GM21528 (cell line): Measurements from ENCODE around the gene TOGARAM1.

Experiments used
- ATAC-seq: cut with Tn5 transposase; IDR thresholded peaks from one replicate; pipeline ENCODE4 v1.9.1; 2021; ENCODE audit warnings: mild to moderate bottlenecking, moderate library complexity; ENCODE audit not compliant: unreplicated experiment, low FRiP score

The TOGARAM1 gene

DNA sequence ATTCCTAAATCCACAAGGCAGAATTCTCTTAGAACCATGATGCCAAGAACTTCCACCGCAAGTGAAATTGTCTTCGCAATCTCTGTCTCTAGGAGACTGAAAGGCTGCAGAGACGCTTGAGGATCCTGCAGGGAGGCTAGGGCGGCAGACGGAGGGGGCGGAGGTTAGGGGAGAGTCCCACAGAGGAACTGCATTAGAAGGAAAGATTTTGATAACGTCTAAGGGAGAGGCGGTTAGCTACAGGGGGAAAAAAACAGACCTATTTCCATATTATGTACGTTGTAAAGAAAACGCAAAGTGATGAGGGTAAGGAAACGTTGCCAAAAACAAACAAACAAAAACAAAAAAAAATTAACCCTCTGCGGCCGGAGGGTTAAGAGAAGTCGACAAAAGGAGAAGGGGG is 838 bp upstream of the TOGARAM1 start:
- peak; percentile 22 for ATAC-seq

DNA sequence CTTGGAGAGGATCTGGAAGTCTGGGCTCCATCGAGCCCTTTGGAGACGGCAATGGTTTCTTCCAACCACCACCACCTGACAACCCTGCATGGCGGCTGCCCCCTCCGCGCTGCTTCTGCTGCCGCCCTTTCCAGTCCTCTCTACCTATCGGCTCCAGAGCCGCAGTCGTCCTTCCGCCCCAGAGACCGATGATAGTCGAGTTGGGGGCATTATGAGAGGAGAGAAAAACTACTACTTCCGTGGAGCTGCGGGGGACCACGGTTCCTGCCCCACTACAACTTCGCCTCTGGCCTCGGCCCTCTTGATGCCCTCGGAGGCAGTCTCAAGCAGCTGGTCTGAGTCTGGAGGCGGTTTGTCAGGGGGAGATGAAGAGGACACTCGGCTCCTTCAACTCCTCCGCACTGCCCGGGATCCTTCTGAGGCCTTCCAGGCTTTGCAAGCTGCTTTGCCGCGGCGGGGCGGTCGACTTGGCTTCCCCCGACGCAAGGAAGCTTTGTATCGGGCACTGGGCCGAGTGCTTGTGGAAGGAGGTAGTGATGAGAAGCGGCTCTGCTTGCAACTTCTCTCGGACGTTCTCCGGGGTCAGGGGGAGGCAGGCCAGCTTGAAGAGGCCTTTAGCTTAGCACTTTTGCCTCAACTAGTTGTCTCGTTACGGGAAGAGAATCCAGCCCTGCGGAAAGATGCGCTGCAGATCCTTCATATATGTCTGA is 499 bp downstream of the TOGARAM1 start:
- peak; percentile 44 for ATAC-seq

DNA sequence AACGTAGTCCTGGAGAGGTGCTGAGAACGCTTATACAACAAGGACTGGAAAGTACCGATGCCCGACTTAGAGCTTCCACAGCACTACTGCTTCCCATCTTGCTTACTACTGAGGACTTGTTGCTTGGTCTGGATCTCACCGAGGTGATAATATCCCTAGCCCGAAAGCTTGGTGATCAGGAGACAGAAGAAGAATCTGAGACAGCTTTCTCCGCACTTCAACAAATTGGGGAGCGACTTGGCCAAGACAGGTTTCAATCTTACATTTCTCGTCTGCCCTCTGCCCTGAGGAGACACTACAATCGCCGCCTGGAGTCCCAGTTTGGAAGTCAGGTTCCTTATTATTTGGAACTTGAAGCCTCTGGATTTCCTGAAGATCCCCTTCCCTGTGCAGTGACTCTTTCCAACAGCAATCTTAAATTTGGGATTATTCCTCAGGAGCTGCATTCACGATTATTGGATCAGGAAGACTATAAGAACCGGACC is 1.1 kb downstream of the TOGARAM1 start:
- no peak for ATAC-seq

DNA sequence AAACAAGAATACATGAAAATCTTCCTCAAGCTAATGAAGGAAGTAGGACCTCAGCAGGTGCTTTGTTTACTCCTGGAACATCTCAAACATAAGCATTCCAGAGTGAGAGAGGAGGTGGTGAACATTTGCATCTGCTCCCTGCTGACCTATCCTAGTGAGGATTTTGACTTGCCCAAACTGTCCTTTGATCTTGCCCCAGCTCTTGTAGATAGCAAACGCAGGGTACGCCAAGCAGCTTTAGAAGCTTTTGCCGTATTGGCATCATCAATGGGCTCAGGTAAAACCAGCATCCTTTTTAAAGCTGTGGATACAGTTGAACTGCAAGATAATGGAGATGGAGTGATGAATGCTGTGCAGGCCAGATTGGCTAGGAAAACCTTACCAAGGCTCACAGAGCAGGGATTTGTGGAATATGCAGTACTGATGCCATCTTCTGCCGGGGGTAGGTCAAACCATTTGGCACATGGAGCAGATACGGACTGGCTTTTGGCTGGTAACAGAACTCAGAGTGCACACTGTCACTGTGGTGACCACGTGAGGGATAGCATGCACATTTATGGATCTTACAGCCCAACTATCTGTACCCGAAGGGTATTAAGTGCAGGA is 1.9 kb downstream of the TOGARAM1 start:
- ATAC-seq, result no peak

DNA sequence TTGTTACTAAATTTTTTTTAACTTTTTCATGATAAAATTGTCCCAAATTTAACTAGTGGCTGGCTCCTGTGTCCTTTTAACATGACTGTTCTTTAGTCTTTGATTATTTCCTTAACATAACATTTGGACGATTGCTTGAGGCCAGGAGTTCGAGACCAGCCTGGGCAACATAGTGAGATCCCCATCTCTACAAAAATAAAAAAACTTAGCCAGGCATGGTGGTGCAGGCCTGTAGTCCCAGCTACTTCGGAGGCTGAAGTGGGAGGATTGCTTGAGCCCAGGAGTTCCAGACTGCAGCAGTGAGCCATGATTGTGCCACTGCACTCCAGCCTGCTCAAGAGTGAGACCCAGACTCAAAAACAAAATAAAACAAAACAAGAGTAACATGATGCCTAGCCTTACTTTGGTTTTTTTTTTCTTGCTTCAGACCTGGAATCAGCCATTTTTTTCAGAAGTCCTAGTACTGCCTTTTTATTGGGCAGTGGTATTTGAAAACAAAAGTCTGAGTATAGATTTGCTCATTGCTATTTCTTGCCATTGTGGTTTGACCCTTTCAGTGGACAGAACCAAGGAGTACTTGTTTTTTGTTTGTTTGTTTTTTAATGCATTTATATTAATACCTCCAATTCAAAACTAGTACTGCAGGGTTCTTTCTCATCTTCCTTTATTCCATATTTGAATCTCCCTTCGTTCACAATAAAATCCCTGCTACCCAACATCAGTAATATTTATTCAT is 4.8 kb downstream of the TOGARAM1 start:
- ATAC-seq, result no peak

DNA sequence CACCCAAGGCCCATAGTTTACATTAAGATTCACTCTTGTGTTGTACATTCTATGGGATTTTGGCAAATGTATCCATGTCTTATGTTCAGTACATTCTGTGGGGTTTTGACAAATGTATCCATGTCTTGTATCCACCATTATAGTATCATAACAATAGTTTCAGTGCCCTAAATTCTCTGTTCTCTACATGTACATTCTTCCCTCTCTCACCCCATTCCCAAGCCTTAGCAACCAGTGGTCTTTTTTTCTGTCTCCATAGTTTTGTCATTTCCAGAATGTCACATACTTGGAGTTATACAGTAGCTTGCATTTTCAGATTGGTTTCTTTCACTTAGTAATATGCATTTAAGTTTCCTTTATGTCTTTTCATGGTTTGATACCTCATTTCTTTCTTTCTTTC is 6.7 kb downstream of the TOGARAM1 start:
- ATAC-seq, result no peak

DNA sequence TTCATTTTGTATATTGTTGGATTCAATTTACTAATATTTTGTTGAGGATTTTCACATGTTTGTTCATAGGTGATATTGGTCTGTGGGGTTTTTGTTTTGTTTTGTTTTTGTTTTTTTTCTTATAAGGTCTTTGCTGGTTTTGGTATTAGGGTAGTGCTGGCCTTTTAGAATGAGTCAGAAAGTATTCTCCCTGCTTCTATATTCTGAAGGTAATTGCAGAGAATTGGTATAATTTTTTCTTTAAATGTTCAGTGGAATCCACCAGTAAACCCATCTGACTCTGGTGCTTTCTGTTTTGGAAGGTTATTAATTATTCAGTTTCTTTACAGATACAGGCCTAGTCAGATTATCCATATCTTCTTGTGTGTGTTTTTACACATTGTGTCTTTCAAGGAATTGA is 8.9 kb downstream of the TOGARAM1 start:
- no peak for ATAC-seq

DNA sequence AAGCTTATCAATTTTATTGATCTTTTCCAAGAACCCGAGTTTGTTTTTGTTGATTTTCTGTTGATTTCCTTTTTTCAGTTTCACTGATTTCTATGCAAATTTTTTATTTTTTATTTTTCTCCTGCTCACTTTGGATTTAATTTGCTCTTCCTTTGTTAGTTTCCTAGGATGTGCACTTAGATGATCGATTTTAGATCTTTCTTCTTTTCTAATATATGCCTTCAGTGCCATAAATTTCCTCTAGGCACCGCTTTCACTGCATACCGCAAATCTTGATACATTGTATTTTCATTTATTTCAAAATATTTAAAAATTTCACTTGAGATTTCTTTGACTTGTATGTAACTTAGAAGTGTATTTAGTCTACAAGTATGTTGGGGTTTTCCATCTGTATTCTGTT is 9.5 kb downstream of the TOGARAM1 start:
- no peak for ATAC-seq

DNA sequence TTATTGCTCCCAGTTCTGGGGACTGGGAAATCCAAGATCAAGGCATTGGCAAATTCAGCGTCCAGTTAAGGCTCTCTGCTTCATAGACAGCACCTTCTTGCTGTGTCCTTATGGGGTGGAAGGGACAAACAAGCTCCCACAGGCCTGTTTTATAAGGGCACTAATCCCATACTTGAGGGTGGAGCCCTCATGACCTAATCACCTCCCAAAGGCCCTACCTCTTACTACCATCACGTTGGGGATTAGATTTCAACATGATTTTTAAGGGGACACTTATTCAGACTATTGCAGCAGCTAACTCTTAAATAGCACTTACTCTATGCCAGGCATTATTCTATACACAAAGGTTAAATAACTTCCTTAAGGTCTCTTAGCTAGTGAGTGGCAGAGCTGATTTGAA is 17.3 kb downstream of the TOGARAM1 start:
- ATAC-seq, result no peak

DNA sequence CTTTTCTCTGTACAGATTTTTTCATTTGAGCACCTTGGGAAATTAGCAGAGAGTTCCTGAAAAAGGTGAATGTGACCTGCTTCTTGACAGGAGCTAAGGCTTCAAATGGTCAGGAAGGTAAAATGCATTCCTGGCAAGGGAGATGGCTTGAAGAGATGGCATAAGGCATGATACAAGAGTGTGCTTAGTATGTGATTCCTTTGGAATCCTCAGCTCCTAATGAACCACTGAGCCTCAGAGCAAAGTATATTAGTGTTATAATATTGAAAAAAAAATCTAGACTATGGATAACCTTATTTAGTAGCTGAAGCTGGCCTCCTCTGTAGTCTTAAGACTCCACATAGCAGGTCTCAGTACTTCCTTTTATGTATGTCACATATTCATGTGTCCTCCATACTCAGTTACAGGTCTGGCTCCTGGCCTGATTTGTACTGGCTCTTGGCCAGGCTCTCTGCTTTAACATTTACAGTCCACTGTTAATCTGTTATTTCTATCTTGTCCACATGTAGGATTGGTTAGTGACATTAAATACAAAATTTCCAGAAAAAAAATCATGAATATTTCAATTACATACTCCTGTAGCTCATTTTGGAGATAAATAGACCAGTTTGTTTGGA is 17.9 kb downstream of the TOGARAM1 start:
- ATAC-seq, result no peak

DNA sequence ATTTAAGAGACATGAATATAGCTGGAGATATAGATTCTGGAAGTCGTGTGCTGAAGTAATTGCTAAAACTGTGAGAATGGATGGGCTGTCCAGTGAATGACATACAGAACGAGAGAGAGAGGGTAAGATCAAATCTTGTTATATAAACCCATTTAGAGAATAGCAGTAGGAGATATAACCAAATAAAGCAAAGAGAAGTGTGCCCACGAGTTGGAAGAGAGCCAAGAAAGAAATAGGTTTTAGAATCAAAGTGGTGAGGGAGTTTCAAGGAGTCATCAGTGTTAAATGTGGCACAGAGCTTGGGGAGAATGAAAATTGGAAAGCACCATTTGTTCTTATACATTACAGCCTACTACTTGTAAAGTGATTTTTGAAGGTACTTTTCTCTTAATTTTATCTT is 19.2 kb downstream of the TOGARAM1 start:
- no peak for ATAC-seq

DNA sequence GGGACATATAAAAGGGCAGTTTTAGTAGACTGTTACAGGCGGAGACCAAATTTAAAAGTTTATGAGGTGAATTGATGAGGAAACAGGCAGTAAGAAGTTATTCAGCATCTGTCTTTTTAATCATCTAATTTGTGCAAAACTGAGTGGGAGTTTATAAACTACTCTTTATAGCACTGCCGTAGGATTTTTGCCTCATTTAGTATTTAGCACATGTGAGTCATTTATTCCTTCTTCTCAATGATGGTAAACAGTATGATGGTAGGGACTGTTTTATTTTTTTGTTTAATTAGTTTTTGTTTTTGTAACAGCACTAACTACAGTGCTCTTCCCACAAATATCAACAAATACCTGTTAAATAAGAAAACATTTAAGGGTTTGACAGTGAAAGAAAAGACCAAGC is 20.6 kb downstream of the TOGARAM1 start:
- ATAC-seq, result no peak

DNA sequence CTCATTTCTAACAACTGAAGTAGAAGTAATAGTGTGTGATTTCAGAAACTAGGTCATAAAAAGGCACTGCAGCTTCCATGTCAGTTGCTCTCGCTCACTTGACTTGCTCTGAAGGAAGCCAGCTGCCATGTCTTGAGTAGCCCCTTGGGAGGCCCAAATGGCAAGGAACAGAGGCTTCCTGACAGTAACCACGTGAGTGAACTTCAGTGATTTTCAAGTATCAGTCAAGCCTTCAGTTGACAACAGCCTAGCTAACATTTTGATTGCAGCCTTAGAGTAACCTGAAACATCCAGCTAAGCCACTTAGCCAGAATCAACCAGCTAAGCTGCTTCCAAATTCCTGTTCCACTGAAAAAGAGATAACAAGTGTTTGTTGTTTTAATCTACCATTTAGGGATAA is 26.7 kb downstream of the TOGARAM1 start:
- ATAC-seq, result no peak

DNA sequence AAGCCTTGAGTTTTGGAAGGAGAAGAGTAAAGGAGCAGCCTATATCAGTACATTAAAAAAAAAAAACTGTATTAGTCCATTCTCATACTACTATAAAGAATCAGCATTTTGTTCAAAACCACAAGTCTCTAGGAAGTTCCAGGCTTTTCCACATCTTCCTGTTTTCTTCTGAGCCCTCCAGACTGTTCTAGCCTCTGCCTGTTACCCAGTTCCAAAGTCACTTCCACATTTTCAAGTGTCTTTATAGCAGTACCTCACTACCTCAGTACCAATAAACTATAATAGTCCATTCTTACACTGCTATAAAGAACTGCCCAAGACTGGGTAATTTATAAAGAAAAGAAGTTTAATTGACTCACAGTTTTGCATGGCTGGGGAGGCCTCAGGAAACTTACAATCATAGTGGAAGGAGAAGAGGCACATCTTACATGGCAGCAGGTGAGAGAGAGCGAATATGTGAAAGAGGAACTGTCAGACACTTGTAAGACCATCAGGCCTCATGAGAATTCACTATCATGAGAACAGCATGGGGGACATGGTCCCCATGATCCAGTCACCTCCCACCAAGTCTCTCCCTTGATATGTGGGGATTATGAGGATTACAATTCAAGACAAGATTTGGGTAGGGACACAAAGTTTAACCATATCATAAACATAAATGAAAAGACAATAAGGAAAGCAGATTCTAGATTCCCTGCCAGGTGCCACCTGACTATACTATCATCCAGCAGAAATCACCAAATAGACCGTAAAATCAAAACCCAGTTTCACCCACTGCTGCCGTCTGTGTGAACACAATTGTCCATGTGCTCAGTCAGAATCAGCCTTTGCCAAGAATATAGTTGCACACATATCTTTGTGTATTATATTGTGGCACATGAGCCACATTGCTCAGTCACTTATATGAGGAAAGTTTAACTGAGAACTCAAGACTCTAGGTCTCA is 27.8 kb downstream of the TOGARAM1 start:
- no peak for ATAC-seq

DNA sequence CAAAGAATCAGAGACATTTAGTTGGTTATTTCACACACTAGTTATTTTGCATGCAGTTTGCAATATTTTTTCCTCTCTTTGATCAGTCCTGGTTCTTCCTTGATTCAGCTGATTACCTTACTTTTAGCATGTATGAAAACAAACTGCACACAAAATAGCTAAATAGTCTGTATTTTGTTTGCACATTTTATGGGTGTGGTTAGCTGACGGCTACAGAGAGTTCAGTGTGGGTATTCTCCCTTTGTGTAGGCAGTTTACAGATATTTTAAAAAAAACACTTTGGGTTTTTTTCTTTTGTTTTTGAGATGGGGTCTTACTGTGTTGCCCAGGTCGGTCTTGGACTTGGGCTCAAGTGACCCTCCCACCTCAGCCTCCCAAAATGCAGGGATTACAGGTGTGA is 28.5 kb downstream of the TOGARAM1 start:
- ATAC-seq, result no peak

DNA sequence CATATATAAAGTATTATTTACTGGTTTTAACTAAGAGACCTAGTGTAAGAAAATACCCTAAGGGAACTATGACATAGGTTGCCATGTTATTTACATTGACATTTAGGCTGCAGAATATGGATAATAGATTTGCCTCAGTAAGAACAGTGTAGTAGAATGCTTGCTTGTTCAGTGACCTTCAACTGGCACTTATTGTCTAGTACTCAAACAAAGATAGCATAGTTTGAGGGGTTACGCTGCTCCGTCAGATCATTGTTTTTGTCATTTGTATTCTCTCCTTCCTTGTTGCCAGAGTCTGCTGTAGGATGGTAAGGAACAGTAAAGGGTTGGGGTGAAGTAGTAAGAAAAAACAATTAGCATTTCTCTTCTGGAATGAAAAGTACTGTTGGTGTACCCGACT is 33.2 kb downstream of the TOGARAM1 start:
- no peak for ATAC-seq

DNA sequence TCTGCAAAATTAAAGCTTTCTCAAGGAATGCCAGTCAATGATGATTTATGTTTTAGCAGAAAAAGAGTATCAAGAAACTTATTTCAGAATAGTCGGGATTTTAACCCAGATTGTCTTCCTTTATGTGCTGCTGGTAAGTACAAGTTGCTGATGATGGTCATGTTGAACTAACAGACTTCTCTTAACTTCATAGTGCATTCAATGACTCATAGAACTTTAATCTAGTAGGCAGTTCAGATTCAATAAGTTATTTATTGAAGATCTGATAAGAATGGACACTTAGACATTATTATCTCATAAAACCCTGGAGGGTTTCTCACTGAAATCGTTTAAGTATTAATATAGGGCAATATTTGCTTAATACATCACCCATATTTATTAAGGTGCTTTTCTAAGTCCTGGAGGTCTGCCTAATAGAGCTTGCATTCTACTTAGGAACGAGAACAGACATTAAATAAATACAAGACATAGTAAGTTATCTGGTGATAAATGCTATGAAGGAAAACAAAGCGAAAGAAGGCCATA is 33.8 kb downstream of the TOGARAM1 start:
- ATAC-seq, result no peak

DNA sequence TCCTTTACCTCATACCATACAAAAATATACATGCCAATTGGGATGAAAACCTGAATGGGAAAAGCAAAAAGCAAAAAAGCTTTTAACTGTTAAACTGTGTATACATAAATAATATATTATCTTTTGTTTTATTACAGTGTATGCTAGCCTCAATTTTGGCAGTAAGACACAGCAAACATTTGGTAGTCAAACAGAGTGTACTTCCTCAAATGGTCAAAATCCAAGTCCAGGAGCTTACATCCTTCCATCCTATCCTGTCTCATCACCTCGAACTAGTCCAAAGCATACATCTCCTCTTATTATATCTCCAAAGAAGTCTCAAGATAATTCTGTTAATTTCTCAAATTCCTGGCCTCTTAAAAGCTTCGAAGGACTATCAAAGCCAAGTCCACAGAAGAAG is 41.9 kb downstream of the TOGARAM1 start:
- no peak for ATAC-seq

DNA sequence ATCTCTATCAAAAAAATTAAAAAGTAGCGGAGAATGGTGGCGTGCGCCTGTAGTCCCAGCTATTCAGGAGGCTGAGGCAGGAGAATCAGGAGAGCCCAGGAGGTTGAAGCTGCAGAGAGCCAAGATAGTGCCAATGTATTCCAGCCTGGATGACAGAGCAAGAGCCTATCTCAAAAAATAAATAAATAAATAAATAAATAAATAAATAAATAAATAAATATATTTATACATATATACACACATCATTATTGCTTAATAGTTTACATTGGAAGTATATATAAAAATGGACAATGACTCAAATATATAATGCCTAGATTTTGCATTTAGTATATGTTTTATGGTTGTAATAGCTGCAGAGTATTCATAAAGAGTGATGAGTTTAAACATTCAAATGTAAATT is 53.1 kb downstream of the TOGARAM1 start:
- ATAC-seq, result no peak

DNA sequence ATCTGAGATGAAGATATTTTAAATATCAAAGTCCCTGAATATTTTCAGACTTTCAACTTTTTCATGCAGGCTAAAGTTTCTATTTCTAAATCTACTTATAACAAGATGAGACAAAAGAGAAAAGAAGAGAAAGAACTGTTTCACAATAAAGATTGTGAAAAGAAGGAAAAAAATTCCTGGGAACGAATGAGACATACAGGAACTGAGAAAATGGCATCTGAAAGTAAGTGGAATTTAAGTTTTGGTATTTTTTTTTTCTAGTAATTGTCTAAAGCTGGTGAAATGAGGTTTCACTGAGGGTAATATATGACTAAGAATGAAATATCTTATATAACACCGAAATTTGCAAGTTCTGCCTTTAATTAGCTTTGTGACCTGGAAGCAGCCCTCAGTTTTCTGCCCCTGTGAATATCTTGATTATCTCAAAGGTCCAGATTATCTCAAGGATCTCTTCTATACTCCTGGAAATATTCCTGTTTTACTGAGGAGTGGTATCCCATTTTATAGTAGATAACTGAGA is 66.2 kb downstream of the TOGARAM1 start:
- ATAC-seq, result no peak
